ENCODE results near the gene R3HDM2.

R3HDM2 gene

GRCh38 chr12:57476162-57476992 lies 45.5 kb upstream of the R3HDM2 start:
- Histone ChIP-seq H3K36me3 (no peaks in the 10 kb centered on the region), H3K27me3 (peaks cover 0 to 70% of the 10 kb centered on the region in 2 donors), H3K4me1 (peaks cover 0 to 19% (median 14%) of the 10 kb centered on the region in 4 donors), H3K27ac (no peak overlapping the region), H3K9me3 (no peaks in the 10 kb centered on the region), H3K4me3 (peak overlapping the region; percentile 33 to 52)
- intact Hi-C loops (cut with DNase I; ENCODE audit: low total_unique reads) = no loop called here
- no peak for DNase-seq
- TF ChIP-seq, protein P1, sequence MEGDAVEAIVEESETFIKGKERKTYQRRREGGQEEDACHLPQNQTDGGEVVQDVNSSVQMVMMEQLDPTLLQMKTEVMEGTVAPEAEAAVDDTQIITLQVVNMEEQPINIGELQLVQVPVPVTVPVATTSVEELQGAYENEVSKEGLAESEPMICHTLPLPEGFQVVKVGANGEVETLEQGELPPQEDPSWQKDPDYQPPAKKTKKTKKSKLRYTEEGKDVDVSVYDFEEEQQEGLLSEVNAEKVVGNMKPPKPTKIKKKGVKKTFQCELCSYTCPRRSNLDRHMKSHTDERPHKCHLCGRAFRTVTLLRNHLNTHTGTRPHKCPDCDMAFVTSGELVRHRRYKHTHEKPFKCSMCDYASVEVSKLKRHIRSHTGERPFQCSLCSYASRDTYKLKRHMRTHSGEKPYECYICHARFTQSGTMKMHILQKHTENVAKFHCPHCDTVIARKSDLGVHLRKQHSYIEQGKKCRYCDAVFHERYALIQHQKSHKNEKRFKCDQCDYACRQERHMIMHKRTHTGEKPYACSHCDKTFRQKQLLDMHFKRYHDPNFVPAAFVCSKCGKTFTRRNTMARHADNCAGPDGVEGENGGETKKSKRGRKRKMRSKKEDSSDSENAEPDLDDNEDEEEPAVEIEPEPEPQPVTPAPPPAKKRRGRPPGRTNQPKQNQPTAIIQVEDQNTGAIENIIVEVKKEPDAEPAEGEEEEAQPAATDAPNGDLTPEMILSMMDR (IDR thresholded peaks at IDR 0.05) = no peak

DNA sequence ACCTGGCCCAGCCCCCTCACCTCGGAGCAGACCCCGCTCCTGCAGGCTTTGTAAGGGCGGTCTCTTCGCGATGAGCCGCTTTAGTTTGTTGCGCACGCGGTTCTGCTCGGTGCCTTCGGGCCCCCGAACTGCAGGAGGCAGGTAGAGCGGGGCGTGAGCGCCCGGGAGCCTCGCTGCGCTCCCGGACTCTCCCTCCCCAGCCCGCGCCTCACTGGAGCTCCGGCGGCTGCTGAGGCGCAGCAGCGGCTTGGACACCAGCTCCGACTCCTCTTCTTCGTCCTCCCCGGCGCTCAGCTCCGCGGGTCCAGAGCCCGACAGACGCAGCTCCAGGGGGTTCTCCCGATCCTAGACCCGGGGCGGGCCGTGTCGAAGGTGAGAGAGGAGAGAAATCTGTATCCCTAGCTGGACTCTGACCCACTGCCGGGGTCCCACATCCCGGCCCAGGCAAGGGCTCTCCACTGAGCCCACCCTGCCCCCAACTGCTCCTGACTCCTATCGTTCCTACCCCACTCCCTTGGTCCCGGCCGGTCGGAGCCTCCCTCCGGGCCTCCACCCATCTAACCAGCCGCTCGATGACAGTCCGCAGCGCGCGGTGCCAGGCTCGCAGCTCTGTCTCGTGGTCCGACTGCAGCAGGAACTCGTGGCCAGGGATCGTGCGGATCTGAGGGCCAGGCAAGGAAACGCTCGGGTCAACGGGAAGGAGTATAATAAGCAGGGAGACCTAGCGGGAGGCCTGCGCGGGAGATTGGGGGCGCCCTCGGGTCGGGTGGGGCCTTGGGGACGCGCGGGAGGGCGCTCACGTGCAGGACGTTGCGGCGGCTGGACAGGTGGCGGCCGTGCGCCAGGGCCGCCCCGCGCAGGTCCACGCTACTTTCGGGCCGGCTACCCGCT lies 44.7 kb upstream of the R3HDM2 start:
- no peaks in the 10 kb centered on the region for H3K9me3 ChIP-seq
- H3K27ac ChIP-seq = no peak overlapping the region
- peaks cover 0 to 78% of the 10 kb centered on the region in 2 donors for H3K27me3 ChIP-seq
- TF ChIP-seq, protein P1 (IDR thresholded peaks at IDR 0.05) = no peak
- intact Hi-C loops (cut with DNase I; ENCODE audit: low total_unique reads) = no loop called here
- H3K4me3 ChIP-seq = peak overlapping the region; percentile 33 to 52
- no peak for DNase-seq
- no peaks in the 10 kb centered on the region for H3K36me3 ChIP-seq
- H3K4me1 ChIP-seq = peaks cover 0 to 19% (median 14%) of the 10 kb centered on the region in 4 donors

- peaks cover 0 to 81% of the 10 kb centered on the region in 2 donors for H3K27me3 ChIP-seq
- peak overlapping the region in 1 of 2 donors; percentile 52 for H3K4me3 ChIP-seq
- TF ChIP-seq, protein P1 (IDR thresholded peaks at IDR 0.05) = no peak
- DNase-seq = no peak
- H3K36me3 ChIP-seq = no peaks in the 10 kb centered on the region
- intact Hi-C loops (cut with DNase I; ENCODE audit: low total_unique reads) = no loop called here
- H3K27ac ChIP-seq = no peak overlapping the region
- peaks cover 0 to 19% (median 14%) of the 10 kb centered on the region in 4 donors for H3K4me1 ChIP-seq
- H3K9me3 ChIP-seq = no peaks in the 10 kb centered on the region
Observed at GRCh38 chr12:57474862-57475261, 44.0 kb upstream of the R3HDM2 start.

DNA sequence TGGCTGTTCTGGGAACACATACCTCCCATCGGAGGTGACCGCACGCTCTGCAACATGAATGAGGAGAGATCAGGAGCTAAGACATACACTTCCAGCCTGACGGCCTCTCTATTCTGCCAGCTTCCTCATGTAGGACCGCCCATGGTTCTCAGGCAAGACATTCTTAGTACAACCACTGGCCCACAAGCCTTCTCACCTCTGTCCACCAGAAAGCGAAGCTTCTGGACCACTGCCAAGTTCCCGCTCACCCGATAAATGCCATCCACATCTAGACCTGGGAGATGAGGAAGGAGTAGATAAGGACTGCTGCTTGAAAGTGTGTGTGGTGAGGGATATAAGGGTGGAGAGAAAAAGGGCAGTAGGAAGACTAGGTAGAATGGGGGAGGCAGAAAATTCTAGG lies 43.6 kb upstream of the R3HDM2 start:
- H3K9me3 ChIP-seq = no peaks in the 10 kb centered on the region
- peaks cover 0 to 81% of the 10 kb centered on the region in 2 donors for H3K27me3 ChIP-seq
- TF ChIP-seq, protein P1 (IDR thresholded peaks at IDR 0.05) = no peak
- no peaks in the 10 kb centered on the region for H3K36me3 ChIP-seq
- intact Hi-C loops (cut with DNase I; ENCODE audit: low total_unique reads) = no loop called here
- H3K27ac ChIP-seq = no peak overlapping the region
- no peak overlapping the region for H3K4me3 ChIP-seq
- H3K4me1 ChIP-seq = peaks cover 0 to 19% (median 14%) of the 10 kb centered on the region in 4 donors
- DNase-seq = no peak

DNA sequence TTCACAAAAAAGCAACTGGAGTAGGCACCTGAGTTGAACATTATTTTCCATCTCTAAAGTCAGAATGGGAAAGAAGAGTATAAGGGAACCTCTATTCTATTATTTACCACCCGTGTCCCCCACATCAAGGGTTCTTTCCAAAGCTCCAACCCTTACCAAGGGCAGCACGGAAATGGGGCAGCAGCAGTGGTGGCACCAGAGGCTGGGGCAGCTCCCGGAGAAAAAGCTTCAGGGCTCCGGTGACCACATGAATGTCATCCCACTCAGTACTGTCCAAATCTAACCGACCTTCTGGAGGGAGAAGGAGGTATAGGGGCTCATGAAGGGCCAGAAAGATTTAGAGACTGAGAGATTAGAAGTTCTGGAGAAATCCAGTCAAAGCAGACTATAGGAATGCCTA lies 43.0 kb upstream of the R3HDM2 start:
- Histone ChIP-seq H3K9me3 (no peaks in the 10 kb centered on the region), H3K4me3 (no peak overlapping the region), H3K27me3 (peaks cover 0 to 80% of the 10 kb centered on the region in 2 donors), H3K27ac (no peak overlapping the region), H3K36me3 (no peaks in the 10 kb centered on the region), H3K4me1 (peaks cover 0 to 19% (median 14%) of the 10 kb centered on the region in 4 donors)
- DNase-seq = no peak
- TF ChIP-seq, protein P1 (IDR thresholded peaks at IDR 0.05) = no peak
- intact Hi-C loops (cut with DNase I; ENCODE audit: low total_unique reads) = no loop called here

Measured in tibial artery (tissue), 4 donors.